GM23338 (cell line): ENCODE results near the gene KCNN2. TPM values are rescaled to one million over a fixed set of nuclear protein-coding genes. Genes with fewer than 3 reads are reported as not detected.
A peak's percentile ranks its signal among the peaks of the same experiment; 100 is the strongest.

Source experiments
- ATAC-seq: fragments of 200-7000 bp; cut with Tn5 transposase; 3 replicates; pipeline ENCODE4 v1.9.1; 2020
- DNase-seq: peaks from one replicate; pipeline ENCODE4 v3.0.0-alpha.2; 2015; ENCODE audit warnings: low spot score
- H2AFZ ChIP-seq: fragments of 200-600 bp; sonication (generic); 2 replicates; pipeline ENCODE4 v1.8.0; 2016; ENCODE audit warnings: antibody characterized with exemption, mild to moderate bottlenecking, moderate library complexity
- H3F3A ChIP-seq: fragments of 200-600 bp; sonication (generic); replicated peaks from 2 replicates; pipeline ENCODE4 v1.8.0; 2017; ENCODE audit warnings: antibody characterized with exemption, mixed run types, low read depth
- H3K27ac ChIP-seq: fragments of 200-600 bp; sonication (generic); 2 replicates; pipeline ENCODE4 v1.6.1; 2016; ENCODE audit warnings: low read depth
- H3K27me3 ChIP-seq: fragments of 200-600 bp; sonication (generic); 2 replicates; pipeline ENCODE4 v1.8.0; 2016; ENCODE audit warnings: mild to moderate bottlenecking, mixed run types, moderate library complexity; ENCODE audit not compliant: insufficient read depth
- H3K36me3 ChIP-seq: fragments of 200-600 bp; sonication (generic); 2 replicates; pipeline ENCODE4 v1.8.0; 2016; ENCODE audit warnings: mild to moderate bottlenecking; ENCODE audit not compliant: insufficient read depth
- H3K4me1 ChIP-seq: fragments of 200-600 bp; sonication (generic); 2 replicates; pipeline ENCODE4 v1.8.0; 2016; ENCODE audit warnings: mild to moderate bottlenecking, moderate library complexity; ENCODE audit not compliant: insufficient read depth
- H3K4me2 ChIP-seq: fragments of 200-600 bp; sonication (generic); 2 replicates; pipeline ENCODE4 v1.7.1; 2017; ENCODE audit warnings: mixed run types
- H3K4me3 ChIP-seq: fragments of 200-600 bp; sonication (generic); 2 replicates; pipeline ENCODE4 v1.6.1; 2016; ENCODE audit warnings: mixed run types
- H3K79me2 ChIP-seq: fragments of 200-600 bp; sonication (generic); replicated peaks from 2 replicates; pipeline ENCODE4 v1.8.0; 2017; ENCODE audit warnings: mild to moderate bottlenecking; ENCODE audit not compliant: insufficient read depth
- H3K9me2 ChIP-seq: fragments of 200-600 bp; sonication (generic); 2 replicates; pipeline ENCODE4 v1.8.0; 2017; ENCODE audit not compliant: insufficient read depth
- H4K20me1 ChIP-seq: fragments of 200-600 bp; sonication (generic); replicated peaks from 2 replicates; pipeline ENCODE4 v1.8.0; 2017; ENCODE audit warnings: mild to moderate bottlenecking; ENCODE audit not compliant: insufficient read depth
- H3K27ac Mint-ChIP-seq: 2 replicates; pipeline ENCODE4 v1.8.0; 2020; ENCODE audit warnings: inconsistent platforms, mild to moderate bottlenecking, moderate library complexity, mixed read lengths
- H3K27me3 Mint-ChIP-seq: 3 replicates; pipeline ENCODE4 v1.8.0; 2022; ENCODE audit warnings: low read depth, mild to moderate bottlenecking, moderate library complexity, mixed read lengths, inconsistent platforms; ENCODE audit not compliant: insufficient read depth, poor library complexity
- H3K36me3 Mint-ChIP-seq: 3 replicates; pipeline ENCODE4 v1.8.0; 2021; ENCODE audit warnings: low read depth, mild to moderate bottlenecking, inconsistent platforms, moderate library complexity, mixed read lengths
- H3K4me1 Mint-ChIP-seq: 3 replicates; pipeline ENCODE4 v1.8.0; 2020; ENCODE audit warnings: mild to moderate bottlenecking, inconsistent platforms, mixed read lengths
- H3K4me3 Mint-ChIP-seq: 3 replicates; pipeline ENCODE4 v1.8.0; 2021; ENCODE audit warnings: moderate library complexity, mild to moderate bottlenecking, inconsistent platforms, mixed read lengths
- H3K9me3 Mint-ChIP-seq: 3 replicates; pipeline ENCODE4 v1.8.0; 2020; ENCODE audit warnings: moderate library complexity, mild to moderate bottlenecking, inconsistent platforms, mixed read lengths
- CREB1 ChIP-seq: fragments of 250-450 bp; sonication (Bioruptor Pico); IDR thresholded peaks from 2 replicates; pipeline ENCODE4 v1.5.0; 2020; ENCODE audit warnings: low read depth, mild to moderate bottlenecking, moderate library complexity
- ETS1 ChIP-seq: IDR thresholded peaks from 2 replicates; pipeline ENCODE4 v1.6.1; 2016; ENCODE audit warnings: antibody characterized with exemption
- EZH2 ChIP-seq: fragments of 200-600 bp; sonication (generic); IDR thresholded peaks from one replicate; pipeline ENCODE4 v1.8.0; 2017; ENCODE audit warnings: antibody characterized with exemption, mild to moderate bottlenecking, low read depth; ENCODE audit not compliant: unreplicated experiment
- EZH2phosphoT487 ChIP-seq: fragments of 200-600 bp; sonication (generic); IDR thresholded peaks from one replicate; pipeline ENCODE4 v1.8.1; 2018; ENCODE audit warnings: antibody characterized with exemption; ENCODE audit not compliant: unreplicated experiment
- JUNB ChIP-seq: IDR thresholded peaks from one replicate; pipeline ENCODE4 v1.6.1; 2016; ENCODE audit warnings: antibody characterized with exemption; ENCODE audit not compliant: unreplicated experiment
- NANOG ChIP-seq: IDR thresholded peaks from 2 replicates; pipeline ENCODE4 v1.6.1; 2016; ENCODE audit warnings: antibody characterized with exemption, borderline replicate concordance
- REST ChIP-seq: IDR thresholded peaks from one replicate; pipeline ENCODE4 v1.6.1; 2018; ENCODE audit warnings: antibody characterized with exemption; ENCODE audit not compliant: unreplicated experiment
- ZNF331 ChIP-seq: fragments of 250-450 bp; sonication (Bioruptor Pico); IDR thresholded peaks from 2 replicates; pipeline ENCODE4 v1.5.0; 2020; ENCODE audit warnings: low read depth, mild to moderate bottlenecking, moderate library complexity
- polyA plus RNA-seq: library from polyadenylated mRNA; unstranded; fragments of >200 nt; fragmentation: Nextera tagmentation; extraction: Ambion mirVana; gene quantifications from 2 replicates; pipeline ENCODE4 v1.2.1, GENCODE V29; 2016
- total RNA-seq: library from RNA; depleted of rRNA; stranded (reverse); fragments of >200 nt; shearing (Covaris generic); gene quantifications from 2 replicates; pipeline ENCODE4 v1.2.3, GENCODE V29; 2014

The KCNN2 gene
- total and polyA plus RNA-seq, 2 experiments from 2014 or later: 14.7 to 15.9 TPM

GRCh38 chr5:114435885-114436299, 74.0 kb downstream of the KCNN2 start:
- no peaks in the 10 kb centered on the region for H3K27me3 Mint-ChIP-seq
- Histone ChIP-seq H3K9me2 (no peaks in the 10 kb centered on the region), H3K27ac (no peak overlapping the region), H3K4me1 (peaks cover 55% of the 10 kb centered on the region), H3K4me2 (peak overlapping the region; percentile 30), H3K4me3 (no peak overlapping the region), H3K79me2 (peaks cover 89% of the 10 kb centered on the region), H3K36me3 (no peaks in the 10 kb centered on the region), H3K27me3 (no peaks in the 10 kb centered on the region), H2AFZ (no peak overlapping the region), H3F3A (no peaks in the 10 kb centered on the region), H4K20me1 (no peaks in the 10 kb centered on the region)
- H3K27ac Mint-ChIP-seq: peak overlapping the region; percentile 63; the same call in 1 of the 2 replicates
- no peak for DNase-seq
- H3K4me1 Mint-ChIP-seq: peaks cover 56% of the 10 kb centered on the region
- ATAC-seq: no peak
- H3K9me3 Mint-ChIP-seq: peaks cover 14% of the 10 kb centered on the region; the same call in 2 of the 3 replicates
- H3K36me3 Mint-ChIP-seq: peaks cover 24% of the 10 kb centered on the region
- TF ChIP-seq ETS1: no peak
- TF ChIP-seq CREB1 (CRISPR knock-in tag): no peak
- no peak overlapping the region for H3K4me3 Mint-ChIP-seq

DNA sequence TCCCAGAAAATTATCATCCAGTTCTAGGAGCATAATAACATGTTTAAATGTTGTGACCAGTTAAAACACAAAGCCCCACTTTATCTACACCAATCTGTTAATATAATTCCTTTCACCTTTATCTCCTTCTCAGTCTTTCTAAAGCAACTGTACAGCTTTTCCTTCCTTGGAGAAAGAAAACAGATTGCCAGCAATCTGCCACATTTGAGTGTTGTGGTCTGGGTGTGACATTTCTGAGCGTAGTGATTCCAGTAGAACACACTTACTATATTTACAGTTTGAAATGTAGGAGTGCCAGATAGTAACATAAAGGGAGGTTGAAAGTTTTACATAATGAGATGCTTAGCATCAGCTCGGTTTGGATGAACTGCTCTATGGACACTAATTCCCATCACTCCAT, 76.1 kb downstream of the KCNN2 start:
- Mint-ChIP-seq H3K27me3 (no peaks in the 10 kb centered on the region), H3K4me1 (peaks cover 61% of the 10 kb centered on the region), H3K36me3 (peaks cover 11% of the 10 kb centered on the region), H3K9me3 (no peaks in the 10 kb centered on the region), H3K4me3 (no peak overlapping the region), H3K27ac (peak overlapping the region; percentile 88)
- H3K4me1 ChIP-seq: peaks cover 59% of the 10 kb centered on the region
- no peak overlapping the region for H2AFZ ChIP-seq
- TF ChIP-seq EZH2phosphoT487 (no peak), ZNF331 (CRISPR knock-in tag) (no peak), JUNB (no peak), REST (no peak), ETS1 (no peak), EZH2 (no peak), CREB1 (CRISPR knock-in tag) (no peak), NANOG (no peak)
- no peaks in the 10 kb centered on the region for H3K36me3 ChIP-seq
- H3K9me2 ChIP-seq: no peaks in the 10 kb centered on the region
- H3K4me3 ChIP-seq: no peak overlapping the region
- ATAC-seq (no peak), DNase-seq (no peak)
- no peaks in the 10 kb centered on the region for H4K20me1 ChIP-seq
- H3K79me2 ChIP-seq: peaks cover 94% of the 10 kb centered on the region
- H3F3A ChIP-seq: no peaks in the 10 kb centered on the region
- no peak overlapping the region for H3K4me2 ChIP-seq
- 0 out of 2 replicates have a peak overlapping the region, but pooled peaks have one; percentile 39 for H3K27ac ChIP-seq
- H3K27me3 ChIP-seq: no peaks in the 10 kb centered on the region
